GM12891 (cell line): ENCODE data around the gene ZBTB5.

Source experiments
- POLR2AphosphoS5 ChIP-seq: IDR thresholded peaks from 2 replicates; pipeline ENCODE4 v1.6.1; 2011; ENCODE audit warnings: low read depth, low read length, control low read depth
- POU2F2 ChIP-seq: IDR thresholded peaks from 2 replicates; pipeline ENCODE4 v1.6.1; 2011; ENCODE audit warnings: low read depth, mild to moderate bottlenecking, control low read depth, low read length, moderate library complexity
- TAF1 ChIP-seq: IDR thresholded peaks from 2 replicates; pipeline ENCODE4 v1.6.1; 2011; ENCODE audit warnings: low read depth, low read length, control low read depth

DNA sequence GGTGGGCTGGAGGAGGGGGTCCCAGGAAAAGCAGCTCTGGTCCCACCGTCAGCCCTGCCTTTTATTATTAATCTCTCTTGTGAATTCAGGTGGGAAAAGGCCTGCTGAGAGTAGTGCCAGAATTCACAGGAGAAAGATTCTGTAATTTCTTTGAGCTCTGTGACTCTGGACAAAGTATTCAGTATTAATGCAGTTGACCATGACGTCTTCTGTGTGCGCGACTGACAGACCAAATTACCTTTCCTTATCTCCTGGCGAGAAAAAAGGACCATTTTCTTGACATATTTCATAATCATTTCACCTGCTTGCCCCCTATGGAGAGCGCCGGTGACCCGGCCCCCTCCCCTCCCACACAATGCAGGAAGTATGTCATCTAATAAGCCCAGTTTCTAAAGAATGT is 69.6 kb downstream of the ZBTB5 start:
- TF ChIP-seq POLR2AphosphoS5 (no peak; the same call in 1 of the 2 replicates), POU2F2 (no peak), TAF1 (no peak)
